ENCODE measurements around the gene NPM3. TPM values are rescaled to one million over a fixed set of nuclear protein-coding genes. Genes with fewer than 3 reads are reported as not detected.

The NPM3 gene, protein sequence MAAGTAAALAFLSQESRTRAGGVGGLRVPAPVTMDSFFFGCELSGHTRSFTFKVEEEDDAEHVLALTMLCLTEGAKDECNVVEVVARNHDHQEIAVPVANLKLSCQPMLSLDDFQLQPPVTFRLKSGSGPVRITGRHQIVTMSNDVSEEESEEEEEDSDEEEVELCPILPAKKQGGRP
- total RNA-seq: 10 to 100 TPM; 13.3 to 60.5 (median 31.1) TPM

DNA sequence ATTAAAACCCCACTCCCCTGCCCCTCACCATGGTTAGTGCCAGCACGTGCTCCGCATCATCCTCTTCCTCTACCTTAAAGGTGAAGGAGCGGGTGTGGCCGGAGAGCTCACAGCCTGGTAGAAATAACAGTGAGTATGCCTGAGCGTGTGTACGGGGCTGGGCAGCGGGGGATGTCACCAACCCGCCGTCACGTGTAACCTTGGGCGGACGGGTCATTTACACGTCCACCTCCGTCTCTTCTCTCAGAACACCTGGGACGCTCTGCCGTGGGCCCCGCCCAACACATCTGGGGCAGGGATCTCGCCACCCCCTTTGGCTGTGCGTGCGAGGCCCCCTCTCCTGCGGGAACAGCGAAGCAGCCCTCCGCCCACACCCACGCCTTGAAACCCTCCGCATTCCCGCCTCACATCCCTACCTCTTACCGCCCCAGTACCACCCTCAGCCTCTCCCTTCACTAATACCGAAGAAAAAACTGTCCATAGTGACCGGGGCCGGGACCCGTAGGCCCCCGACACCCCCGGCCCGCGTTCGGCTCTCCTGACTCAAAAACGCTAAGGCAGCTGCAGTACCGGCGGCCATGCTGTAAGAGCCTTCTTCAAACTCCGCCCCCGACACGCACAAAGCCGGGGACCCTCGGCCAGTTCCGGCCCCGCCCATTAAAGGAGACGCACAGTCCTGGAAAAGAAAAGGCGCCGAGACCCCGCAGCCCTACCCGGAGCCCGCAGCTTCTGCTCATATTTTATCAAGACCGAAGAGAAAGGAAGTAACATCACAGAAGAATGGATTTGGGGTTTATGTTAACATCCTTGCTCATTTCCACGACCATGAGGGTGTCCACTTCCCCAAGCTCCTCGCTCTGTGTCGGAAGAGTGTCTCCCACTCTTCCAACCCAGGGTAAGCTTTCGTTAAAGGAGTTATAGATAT lies at the start of gene NPM3:
NPM3 (minus strand) TSS at position 636 of the 925 bp plus-strand sequence; CDS start at position 580, 56 bp downstream.
- H3K4me3 ChIP-seq: peak within 1 kb of the TSS; percentile 76
- peak; percentile 89 to 94 for DNase-seq (ENCODE audit: low spot score in 2 of 2)
- TF ChIP-seq EP300 (IDR thresholded peaks at IDR 0.05): no peak
- TF ChIP-seq POLR2AphosphoS5 (IDR thresholded peaks at IDR 0.05): no peak
- TF ChIP-seq, protein P1, sequence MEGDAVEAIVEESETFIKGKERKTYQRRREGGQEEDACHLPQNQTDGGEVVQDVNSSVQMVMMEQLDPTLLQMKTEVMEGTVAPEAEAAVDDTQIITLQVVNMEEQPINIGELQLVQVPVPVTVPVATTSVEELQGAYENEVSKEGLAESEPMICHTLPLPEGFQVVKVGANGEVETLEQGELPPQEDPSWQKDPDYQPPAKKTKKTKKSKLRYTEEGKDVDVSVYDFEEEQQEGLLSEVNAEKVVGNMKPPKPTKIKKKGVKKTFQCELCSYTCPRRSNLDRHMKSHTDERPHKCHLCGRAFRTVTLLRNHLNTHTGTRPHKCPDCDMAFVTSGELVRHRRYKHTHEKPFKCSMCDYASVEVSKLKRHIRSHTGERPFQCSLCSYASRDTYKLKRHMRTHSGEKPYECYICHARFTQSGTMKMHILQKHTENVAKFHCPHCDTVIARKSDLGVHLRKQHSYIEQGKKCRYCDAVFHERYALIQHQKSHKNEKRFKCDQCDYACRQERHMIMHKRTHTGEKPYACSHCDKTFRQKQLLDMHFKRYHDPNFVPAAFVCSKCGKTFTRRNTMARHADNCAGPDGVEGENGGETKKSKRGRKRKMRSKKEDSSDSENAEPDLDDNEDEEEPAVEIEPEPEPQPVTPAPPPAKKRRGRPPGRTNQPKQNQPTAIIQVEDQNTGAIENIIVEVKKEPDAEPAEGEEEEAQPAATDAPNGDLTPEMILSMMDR (IDR thresholded peaks at IDR 0.05): no peak
- no peak for TF ChIP-seq POLR2A (IDR thresholded peaks at IDR 0.05)
- WGBS: 1% methylated on average over 38 of the region's 57 CpGs
- peaks cover 29% of the 10 kb centered on the region for H3K36me3 ChIP-seq
- H3K27ac ChIP-seq: no peak within 1 kb of the TSS
- H3K9me3 ChIP-seq: no peaks in the 10 kb centered on the region
- peaks cover 19% of the 10 kb centered on the region for H3K27me3 ChIP-seq
- H3K4me1 ChIP-seq: peaks cover 62% of the 10 kb centered on the region

DNA sequence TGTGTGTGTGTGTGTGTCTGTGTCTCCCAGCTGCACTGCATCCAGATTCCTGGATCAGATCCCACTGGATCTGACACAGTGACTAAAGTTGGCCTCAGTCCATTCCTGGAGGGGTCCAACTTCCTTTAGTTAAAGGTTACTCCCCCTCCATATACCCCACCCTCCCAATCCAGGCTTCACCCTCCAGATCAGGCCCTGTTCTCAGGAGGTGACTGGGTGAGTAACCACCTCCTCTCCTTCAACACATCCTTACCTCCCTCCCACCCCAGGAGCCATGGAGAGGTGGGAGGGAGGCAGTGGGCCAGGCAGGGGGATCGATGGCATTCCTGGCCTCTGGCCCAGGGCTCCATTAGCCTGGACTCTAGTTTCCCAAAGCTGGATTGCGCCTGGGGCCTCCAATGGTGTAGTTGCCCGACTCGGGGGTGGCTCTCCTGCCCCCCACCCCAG lies 49.1 kb upstream of the NPM3 start:
- peak in 1 of 2 donors; percentile 55 for DNase-seq (ENCODE audit: low spot score in 2 of 2)
- Histone ChIP-seq H3K27me3 (no peaks in the 10 kb centered on the region), H3K27ac (no peak overlapping the region), H3K9me3 (no peaks in the 10 kb centered on the region), H3K4me3 (no peak overlapping the region), H3K4me1 (peaks cover 35% of the 10 kb centered on the region), H3K36me3 (no peaks in the 10 kb centered on the region)
- TF ChIP-seq POLR2AphosphoS5 (IDR thresholded peaks at IDR 0.05) (no peak), POLR2A (IDR thresholded peaks at IDR 0.05) (no peak)
- TF ChIP-seq, protein P1 (IDR thresholded peaks at IDR 0.05): no peak
- 66% methylated on average over 4 of the region's 4 CpGs for WGBS

DNA sequence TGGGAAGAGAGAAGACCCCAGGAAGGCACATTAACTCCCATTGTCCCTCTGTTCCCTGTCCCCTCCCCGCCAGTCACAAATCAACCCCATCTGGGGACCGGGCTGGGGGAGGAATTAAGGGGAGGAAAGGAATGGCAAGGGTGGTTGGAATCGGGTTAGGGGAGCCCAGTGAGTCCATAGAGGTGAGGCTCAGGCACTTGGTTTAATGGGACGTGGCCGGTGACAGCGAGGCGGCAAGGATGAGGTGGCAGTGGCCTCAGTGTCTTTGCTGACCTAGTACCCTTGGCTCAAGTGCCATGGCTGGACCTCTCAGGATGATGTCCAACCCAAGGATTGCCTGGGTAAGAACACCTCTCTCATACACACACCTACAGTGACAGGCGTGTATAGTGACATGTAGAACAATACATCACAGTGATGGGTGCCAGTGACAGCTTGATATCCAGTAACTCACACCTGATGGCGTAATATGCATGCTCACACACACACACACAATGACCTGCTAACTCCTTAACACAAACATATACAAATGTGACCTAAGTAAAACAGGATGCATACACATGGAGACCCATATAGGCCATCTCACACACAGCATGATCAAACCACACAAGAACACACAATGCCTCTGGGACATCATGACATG lies 48.0 kb upstream of the NPM3 start:
- no peak for TF ChIP-seq POLR2A (IDR thresholded peaks at IDR 0.05)
- 60% methylated on average over 9 of the region's 9 CpGs for WGBS
- DNase-seq (ENCODE audit: low spot score in 2 of 2): no peak
- Histone ChIP-seq H3K4me3 (peak overlapping the region; percentile 57), H3K27me3 (no peaks in the 10 kb centered on the region), H3K27ac (peak overlapping the region; percentile 72), H3K36me3 (no peaks in the 10 kb centered on the region), H3K4me1 (peaks cover 35% of the 10 kb centered on the region), H3K9me3 (no peaks in the 10 kb centered on the region)

DNA sequence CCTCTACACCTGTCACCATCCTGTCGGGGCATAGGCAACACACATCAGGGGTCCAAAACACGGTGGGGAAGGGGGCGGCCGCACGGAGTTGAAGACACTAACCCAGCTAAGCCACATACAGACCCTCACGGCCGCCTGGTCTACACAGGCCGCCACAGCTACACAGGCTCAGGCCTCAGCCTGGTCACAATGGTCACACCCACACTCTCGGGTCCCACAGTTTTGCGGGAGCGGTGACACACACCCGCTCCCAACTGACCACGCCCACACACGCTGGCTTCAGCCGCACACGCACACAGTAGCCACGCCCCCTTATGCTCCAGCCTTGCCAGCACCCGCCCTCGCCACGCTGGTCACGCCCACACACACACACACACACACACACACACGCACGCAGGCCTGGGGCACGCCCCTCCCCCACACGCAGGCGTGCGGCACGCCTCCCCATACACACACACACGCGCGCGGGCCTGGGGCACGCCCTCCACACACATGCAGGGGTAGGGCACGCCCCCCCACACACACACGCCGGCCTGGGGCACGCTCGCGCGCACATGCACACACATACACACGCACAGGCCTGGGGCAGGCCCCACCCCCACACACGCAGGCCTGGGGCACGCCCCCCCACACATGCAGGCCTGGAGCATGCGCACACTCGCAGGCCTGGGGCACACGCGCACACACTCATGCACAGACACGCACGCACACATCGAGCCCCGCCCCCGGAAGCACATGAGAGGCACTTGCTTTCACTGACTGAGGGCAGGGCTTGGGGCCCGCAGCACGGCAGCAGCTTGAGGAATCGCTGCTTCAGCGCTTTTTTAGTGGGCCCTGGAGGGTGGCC lies 47.3 kb upstream of the NPM3 start:
- DNase-seq (ENCODE audit: low spot score in 2 of 2): peak; percentile 95 to 96
- Histone ChIP-seq H3K9me3 (no peaks in the 10 kb centered on the region), H3K4me3 (peak overlapping the region; percentile 57), H3K27me3 (no peaks in the 10 kb centered on the region), H3K4me1 (peaks cover 35% of the 10 kb centered on the region), H3K27ac (peak overlapping the region; percentile 72), H3K36me3 (no peaks in the 10 kb centered on the region)
- 4% methylated on average over 15 of the region's 56 CpGs for WGBS
- TF ChIP-seq POLR2A (IDR thresholded peaks at IDR 0.05) (no peak), EP300 (IDR thresholded peaks at IDR 0.05) (no peak), POLR2AphosphoS5 (IDR thresholded peaks at IDR 0.05) (peak in 2 of 3 donors; percentile 61 to 82)
- TF ChIP-seq, protein P1 (IDR thresholded peaks at IDR 0.05): no peak

Data from suprapubic skin (tissue), 4 donors.